Mucosa of descending colon (tissue), 3 donors: ENCODE measurements around the gene PHLDA3. TPM values are rescaled to one million over a fixed set of nuclear protein-coding genes. Genes with fewer than 3 reads are reported as not detected.

Experiments used
- ATAC-seq: fragments of 200-7000 bp; cut with Tn5 transposase; one replicate; pipeline ENCODE4 v1.9.1; 2020; ENCODE audit warnings: mild to moderate bottlenecking, moderate library complexity
- DNase-seq, 3 donors: peaks; one replicate each; pipeline ENCODE4 v3.0.0-alpha.2; 2020
- H3K36me3 ChIP-seq: fragments of 200-600 bp; one replicate; pipeline ENCODE4 v1.8.0; 2021; ENCODE audit warnings: low read depth, mild to moderate bottlenecking
- H3K4me1 ChIP-seq: fragments of 200-600 bp; one replicate; pipeline ENCODE4 v1.8.0; 2021; ENCODE audit warnings: low read depth, mild to moderate bottlenecking
- H3K4me3 ChIP-seq: fragments of 200-600 bp; one replicate; pipeline ENCODE4 v1.8.0; 2021; ENCODE audit warnings: mild to moderate bottlenecking
- H3K9me3 ChIP-seq: fragments of 200-600 bp; one replicate; pipeline ENCODE4 v1.8.0; 2021; ENCODE audit warnings: mild to moderate bottlenecking
- CTCF ChIP-seq: fragments of 200-600 bp; IDR thresholded peaks from one replicate; pipeline ENCODE4 v1.8.0; 2022; ENCODE audit warnings: antibody characterized with exemption, mild to moderate bottlenecking
- intact Hi-C, 2 donors: fragments of 100-400 bp; cut with DNase I in 1 of 2; cut with micrococcal nuclease in 1 of 2; formaldehyde crosslinking; loops; one replicate each; pipeline versions ENCODE4 v1.11.0 to v1.11.1; 2022; cut with DNase I, micrococcal nuclease
- total RNA-seq, 3 donors: library from RNA; stranded (reverse); fragmentation: NEBNext Ultra II Directional in 2 of 3; extraction: Animal tissue kit (Norgen Biotek cat#: 25700) in 2 of 3; gene quantifications; one replicate each; pipeline versions ENCODE4 v1.2.1 to v1.2.4, GENCODE V29; 2021 to 2023
- donor health status: DM: no; HTN: no; CAD: no; lungs with moderate emphysema.
- donor health status: DM: no; HTN: no; CAD: no.
- donor health status: DM: no; HTN: yes; CAD: no.

Gene PHLDA3
- total RNA-seq, 3 donors from 2014 or later = 8.5 to 106 (median 12.4) TPM

DNA sequence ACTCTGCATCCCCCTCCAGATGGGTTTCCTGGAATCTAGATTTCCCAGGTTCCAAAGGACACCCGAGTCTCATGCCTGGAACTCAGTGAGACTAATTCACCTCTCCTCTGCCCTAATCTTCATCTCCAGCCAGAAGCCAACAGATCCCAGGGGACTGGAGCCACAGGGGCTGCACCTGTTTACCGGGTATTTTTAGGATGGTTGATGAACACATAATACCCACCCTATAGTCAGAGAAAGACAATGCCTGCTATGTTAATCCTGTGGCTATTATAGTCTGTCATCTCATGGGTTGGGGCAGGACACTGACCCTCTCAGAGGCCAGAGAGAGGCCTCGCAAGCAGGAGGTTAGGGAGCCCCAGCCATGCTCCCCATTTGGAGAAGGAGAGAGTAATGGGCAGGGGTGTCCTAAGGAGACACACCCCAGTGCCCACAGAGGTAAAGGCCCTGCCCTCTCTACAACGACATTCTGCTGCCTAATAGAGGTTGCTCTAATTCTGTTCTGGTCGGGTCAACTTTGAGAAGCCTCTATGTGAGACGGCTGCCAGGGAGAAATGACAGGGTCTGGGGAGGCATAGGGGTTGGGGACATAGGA lies 46.5 kb downstream of the PHLDA3 start:
- intact Hi-C loops = no loop called here
- ATAC-seq = no peak
- Histone ChIP-seq H3K4me3 (no peak overlapping the region), H3K9me3 (no peaks in the 10 kb centered on the region), H3K36me3 (no peaks in the 10 kb centered on the region), H3K4me1 (no peaks in the 10 kb centered on the region)
- no peak for TF ChIP-seq CTCF
- no peak for DNase-seq

DNA sequence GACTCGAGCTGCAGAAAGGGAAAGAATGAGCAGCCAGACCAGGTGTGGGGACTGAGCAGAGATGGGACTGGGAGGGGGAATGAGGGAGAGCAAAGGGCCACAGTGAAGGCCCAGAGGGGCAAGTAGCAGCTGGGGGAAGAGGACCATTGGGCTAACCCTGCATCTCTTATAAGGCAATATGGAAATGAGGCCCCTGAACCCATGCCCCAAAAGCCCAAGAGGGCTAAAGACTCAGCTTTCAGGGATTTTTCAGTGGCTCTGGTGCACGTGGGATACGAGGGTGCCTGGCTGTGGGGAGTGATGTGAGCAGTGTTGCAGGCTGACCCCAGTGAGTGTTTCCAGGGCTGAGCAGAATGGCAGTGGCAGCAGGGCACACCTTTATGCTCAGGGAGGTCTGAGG lies 47.0 kb downstream of the PHLDA3 start:
- no peak for TF ChIP-seq CTCF
- Histone ChIP-seq H3K4me1 (no peaks in the 10 kb centered on the region), H3K4me3 (no peak overlapping the region), H3K9me3 (no peaks in the 10 kb centered on the region), H3K36me3 (no peaks in the 10 kb centered on the region)
- intact Hi-C loops = no loop called here
- no peak for DNase-seq
- no peak for ATAC-seq

DNA sequence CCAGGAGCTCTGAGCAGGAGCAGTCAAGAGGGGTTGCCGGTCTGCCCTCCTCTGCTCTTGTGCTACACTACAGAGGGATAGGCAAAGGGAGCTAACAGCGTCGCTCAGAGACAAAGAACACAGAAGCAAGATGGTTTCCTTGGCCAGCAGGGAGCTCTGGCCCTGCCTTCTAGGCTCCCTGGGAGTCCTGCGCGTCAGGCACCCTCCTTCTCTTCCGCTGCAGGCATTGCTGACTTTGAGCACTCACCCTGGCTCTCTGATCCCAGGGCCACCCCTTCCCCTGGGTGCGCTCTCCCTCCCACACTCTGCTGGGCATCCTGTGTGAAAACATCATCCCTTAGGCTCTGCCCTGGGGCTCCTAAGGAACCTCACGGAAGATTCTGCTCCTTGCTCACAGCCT lies 47.9 kb downstream of the PHLDA3 start:
- H3K9me3 ChIP-seq = no peaks in the 10 kb centered on the region
- ATAC-seq (no peak), DNase-seq (no peak)
- no peak for TF ChIP-seq CTCF
- no peak overlapping the region for H3K4me3 ChIP-seq
- H3K4me1 ChIP-seq = no peaks in the 10 kb centered on the region
- intact Hi-C loops = no loop called here
- no peaks in the 10 kb centered on the region for H3K36me3 ChIP-seq

GRCh38 chr1:201420608-201421002 lies 48.4 kb downstream of the PHLDA3 start:
- ATAC-seq (no peak), DNase-seq (no peak)
- intact Hi-C loops = no loop called here
- Histone ChIP-seq H3K4me1 (no peaks in the 10 kb centered on the region), H3K36me3 (no peaks in the 10 kb centered on the region), H3K4me3 (no peak overlapping the region), H3K9me3 (no peaks in the 10 kb centered on the region)
- TF ChIP-seq CTCF = no peak

- ATAC-seq = no peak
- H3K4me1 ChIP-seq = no peaks in the 10 kb centered on the region
- H3K4me3 ChIP-seq = no peak overlapping the region
- no peak for TF ChIP-seq CTCF
- no peaks in the 10 kb centered on the region for H3K9me3 ChIP-seq
- H3K36me3 ChIP-seq = no peaks in the 10 kb centered on the region
- DNase-seq = no peak
- intact Hi-C loops = no loop called here
Measured at GRCh38 chr1:201419746-201420607, 49.0 kb downstream of the PHLDA3 start.
